Heart right ventricle (tissue), 16 donors: Measurements from ENCODE around the gene TRMU. TPM values are rescaled to one million over a fixed set of nuclear protein-coding genes. Genes with fewer than 3 reads are reported as not detected.

ENCODE experiments used
- ATAC-seq, 8 donors: fragments of 200-7000 bp; cut with Tn5 transposase; one replicate each; pipeline ENCODE4 v1.9.1; 2020; ENCODE audit warnings: mild to moderate bottlenecking in 8 of 8, moderate library complexity in 8 of 8, moderate number of reproducible peaks in 1 of 8
- DNase-seq, 2 donors: peaks; one replicate each; pipeline ENCODE4 v3.0.0-alpha.2; 2020
- H3K27ac ChIP-seq, 10 donors: fragments of 200-600 bp; sonication (generic) in 2 of 10; one replicate each; pipeline versions ENCODE4 v1.5.0 to v1.8.0; 2020 to 2022; ENCODE audit warnings: mild to moderate bottlenecking in 3 of 10
- H3K27me3 ChIP-seq, 7 donors: fragments of 200-600 bp; one replicate each; pipeline ENCODE4 v1.8.0; 2021 to 2022; ENCODE audit warnings: mild to moderate bottlenecking in 2 of 7
- H3K36me3 ChIP-seq, 9 donors: fragments of 200-600 bp; sonication (generic) in 1 of 9; one replicate each; pipeline versions ENCODE4 v1.5.0 to v1.8.0; 2020 to 2022; ENCODE audit warnings: mild to moderate bottlenecking in 2 of 9
- H3K4me1 ChIP-seq, 9 donors: fragments of 200-600 bp; sonication (generic) in 1 of 9; one replicate each; pipeline versions ENCODE4 v1.5.0 to v1.8.0; 2020 to 2022; ENCODE audit warnings: mild to moderate bottlenecking in 4 of 9
- H3K4me3 ChIP-seq, 10 donors: fragments of 200-600 bp; sonication (generic) in 2 of 10; one replicate each; pipeline versions ENCODE4 v1.5.0 to v1.8.0; 2020 to 2022; ENCODE audit warnings: mild to moderate bottlenecking in 7 of 10, moderate library complexity in 2 of 10
- H3K9me3 ChIP-seq, 11 donors: fragments of 200-600 bp in 10 of 11; sonication (generic) in 2 of 11; one replicate each; pipeline versions ENCODE4 v1.5.0 to v1.8.0; 2013 to 2022; ENCODE audit warnings: mild to moderate bottlenecking in 2 of 11, control low read depth in 1 of 11, moderate library complexity in 1 of 11
- WGBS, 2 donors: extraction: QIAGEN DNeasy Blood & Tissue Kit; methylation state at CpG; one replicate each; pipeline ENCODE4 v1.1.7; 2013; ENCODE audit warnings: inconsistent platforms in 1 of 2; 5-methylcytosine and 5-hydroxymethylcytosine counted together
- intact Hi-C, 10 donors: fragments of 100-400 bp; cut with DNase I; formaldehyde crosslinking; loops; one replicate each; pipeline versions ENCODE4 v1.11.1 to v1.14.2; 2022
- polyA plus RNA-seq, 2 donors: library from polyadenylated mRNA; stranded (reverse); fragments of 200-250 nt; gene quantifications; one replicate each; pipeline ENCODE4 v1.2.3, GENCODE V29; 2013
- total RNA-seq, 10 donors: library from RNA; stranded (reverse); fragmentation: NEBNext Ultra II Directional in 3 of 10; extraction: Animal tissue kit (Norgen Biotek cat#: 25700) in 3 of 10; gene quantifications; one replicate each; pipeline versions ENCODE4 v1.2.1 to v1.2.4, GENCODE V29; 2021 to 2023
- TF ChIP-seq, protein P1 (sequence below), 9 donors: fragments of 200-600 bp; sonication (generic) in 2 of 9; IDR thresholded peaks; one replicate each; pipeline versions ENCODE4 v1.5.0 to v1.8.0; 2021 to 2022; ENCODE audit warnings: antibody characterized with exemption in 9 of 9, mild to moderate bottlenecking in 5 of 9, moderate library complexity in 1 of 9
- donor health status: Arrhythmogenic right ventricular cardiomyopathy.
- donor health status: ischemic (EF 13 %, LVEDD 7.1; RV severe dilation, severe dysfunction).
- donor health status: healthy with polysubstance abuse.
- donor health status: DM: no; HTN: yes; CAD: no.
- donor health status: DM: no; HTN: no; CAD: no.
- donor health status: ischemic (EF 25% LVEDD 6.9; RV normal size, moderate dysfunction).
- donor health status: ischemic (EF 25% LVEDD 5.7; RV mildly dilated, moderate dysfunction).
- donor health status: healthy.
- donor health status: DM: yes; HTN: yes; CAD: no.
- donor health status: Ischemic cardiomyopathy.
- donor health status: ischemic (EF 35%, LVEDD 5.7; RV mildly dilated, moderate dysfunction).
- donor health status: nonischemic (EF 11% LVEDD 7.7; RV severe dilation, severe dysfunction).
- donor health status: DM: yes; HTN: yes; CAD: no.
- donor health status: PGD.
- donor health status: ischemic (EF 29% LVEDD 5.4; RV normal size, mild dysfunction).
- donor health status: nonischemic (EF 23%, LVEDD 6.1; RV moderate dilation, normal function).

TRMU gene
- total and polyA plus RNA-seq, 12 donors: 22.1 to 80.5 (median 31.1) TPM

DNA sequence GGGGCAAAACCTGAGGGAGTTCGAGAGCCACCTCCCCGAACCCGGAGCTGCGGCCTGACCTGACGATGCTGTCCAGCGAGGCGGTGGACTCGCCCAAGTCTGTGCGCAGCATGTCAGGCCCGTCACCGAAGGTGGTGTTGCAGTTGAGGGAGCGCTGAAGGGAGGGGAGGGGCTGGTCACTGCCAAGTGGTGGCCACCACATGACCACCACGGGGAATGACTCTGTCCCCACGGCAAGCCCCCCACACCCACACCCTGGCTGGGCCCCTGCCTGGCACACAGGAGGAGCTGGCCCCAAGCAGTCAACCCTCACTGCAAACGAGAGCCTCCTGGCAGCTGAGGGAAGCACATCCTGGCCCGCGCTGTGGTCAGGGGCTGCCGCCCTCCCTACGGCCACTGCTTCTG lies 30.8 kb downstream of the TRMU start:
- Histone ChIP-seq H3K4me3 (no peak overlapping the region), H3K27ac (no peak overlapping the region), H3K4me1 (no peaks in the 10 kb centered on the region), H3K9me3 (no peaks in the 10 kb centered on the region), H3K36me3 (no peaks in the 10 kb centered on the region), H3K27me3 (peaks cover 0 to 20% (median 6%) of the 10 kb centered on the region in 7 donors)
- TF ChIP-seq, protein P1, sequence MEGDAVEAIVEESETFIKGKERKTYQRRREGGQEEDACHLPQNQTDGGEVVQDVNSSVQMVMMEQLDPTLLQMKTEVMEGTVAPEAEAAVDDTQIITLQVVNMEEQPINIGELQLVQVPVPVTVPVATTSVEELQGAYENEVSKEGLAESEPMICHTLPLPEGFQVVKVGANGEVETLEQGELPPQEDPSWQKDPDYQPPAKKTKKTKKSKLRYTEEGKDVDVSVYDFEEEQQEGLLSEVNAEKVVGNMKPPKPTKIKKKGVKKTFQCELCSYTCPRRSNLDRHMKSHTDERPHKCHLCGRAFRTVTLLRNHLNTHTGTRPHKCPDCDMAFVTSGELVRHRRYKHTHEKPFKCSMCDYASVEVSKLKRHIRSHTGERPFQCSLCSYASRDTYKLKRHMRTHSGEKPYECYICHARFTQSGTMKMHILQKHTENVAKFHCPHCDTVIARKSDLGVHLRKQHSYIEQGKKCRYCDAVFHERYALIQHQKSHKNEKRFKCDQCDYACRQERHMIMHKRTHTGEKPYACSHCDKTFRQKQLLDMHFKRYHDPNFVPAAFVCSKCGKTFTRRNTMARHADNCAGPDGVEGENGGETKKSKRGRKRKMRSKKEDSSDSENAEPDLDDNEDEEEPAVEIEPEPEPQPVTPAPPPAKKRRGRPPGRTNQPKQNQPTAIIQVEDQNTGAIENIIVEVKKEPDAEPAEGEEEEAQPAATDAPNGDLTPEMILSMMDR (IDR thresholded peaks at IDR 0.05): no peak
- intact Hi-C loops: loop anchor here in 8 of 10 donors (2.0 to 5.0 kb wide), 3 partner anchors 174 to 176 kb away; no protein-coding TSS in a partner anchor
- ATAC-seq: no peak
- no peak for DNase-seq
- WGBS, 2 donors: 71 to 85% methylated on average over 19 of the region's 19 CpGs

DNA sequence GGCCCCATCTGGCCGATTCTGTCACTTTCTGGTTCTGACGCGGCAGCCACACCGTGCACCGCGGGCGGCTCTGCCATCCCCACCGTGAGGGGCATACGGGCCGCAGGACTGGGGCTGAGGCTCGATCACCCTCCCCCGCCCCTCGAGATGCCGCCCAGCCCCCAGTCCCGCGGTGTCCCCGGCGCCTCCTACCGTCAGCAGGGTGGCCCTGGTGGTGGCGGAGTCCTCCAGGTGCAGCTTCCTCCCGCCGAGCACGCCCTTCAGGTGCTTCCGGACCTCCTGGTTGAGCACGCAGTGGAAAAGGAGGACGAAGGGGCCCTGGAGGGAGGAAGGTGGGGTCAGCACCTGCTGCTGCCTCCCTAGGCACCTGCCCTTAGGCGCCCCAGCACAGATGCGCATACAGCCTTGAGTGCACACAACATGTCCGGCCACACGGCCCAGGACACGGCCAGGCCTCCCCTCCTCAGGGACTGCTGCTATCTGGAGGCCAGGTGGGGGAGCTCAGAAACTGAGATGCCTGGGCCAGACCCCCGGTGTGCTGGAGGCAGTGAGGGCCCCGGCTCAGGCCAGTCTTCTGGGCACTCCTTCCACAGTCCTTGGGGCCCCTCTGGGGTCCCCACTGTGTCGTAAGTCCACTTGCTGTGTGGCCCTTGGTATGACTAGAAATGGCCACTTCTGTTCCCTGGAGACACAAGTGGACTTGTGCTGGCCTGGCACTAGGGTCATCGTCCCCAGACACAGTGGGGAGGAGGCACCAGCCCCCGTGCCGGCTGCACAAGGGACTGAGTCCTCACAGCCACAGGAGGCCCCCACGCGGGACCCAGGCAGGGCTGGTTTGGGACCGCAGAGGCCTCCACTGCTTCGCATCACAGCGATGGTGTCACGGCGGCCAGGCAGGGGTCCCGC lies 31.5 kb downstream of the TRMU start:
- WGBS, 2 donors: 58 to 79% methylated on average over 44 to 45 of the region's 45 CpGs
- peaks cover 0 to 20% (median 6%) of the 10 kb centered on the region in 7 donors for H3K27me3 ChIP-seq
- no peak overlapping the region for H3K27ac ChIP-seq
- no peak overlapping the region for H3K4me3 ChIP-seq
- ATAC-seq (peak in 2 of 8 donors; percentile 11 to 13), DNase-seq (peak in 1 of 2 donors; percentile 19)
- no peaks in the 10 kb centered on the region for H3K36me3 ChIP-seq
- H3K4me1 ChIP-seq: no peaks in the 10 kb centered on the region
- TF ChIP-seq, protein P1 (IDR thresholded peaks at IDR 0.05): no peak
- no peaks in the 10 kb centered on the region for H3K9me3 ChIP-seq
- intact Hi-C loops: loop anchor here in 9 of 10 donors (1.0 to 5.0 kb wide), 4 partner anchors 174 to 176 kb away; no protein-coding TSS in a partner anchor

- Histone ChIP-seq H3K27ac (no peak overlapping the region), H3K4me1 (no peaks in the 10 kb centered on the region), H3K36me3 (no peaks in the 10 kb centered on the region), H3K4me3 (no peak overlapping the region), H3K9me3 (no peaks in the 10 kb centered on the region), H3K27me3 (peaks cover 0 to 20% (median 6%) of the 10 kb centered on the region in 7 donors)
- 40 to 41% methylated on average over 19 of the region's 19 CpGs for WGBS, 2 donors
- intact Hi-C loops: loop anchor here (1.0 to 5.0 kb wide), 4 partner anchors 173 to 175 kb away; no protein-coding TSS in a partner anchor
- ATAC-seq: peak; percentile 33 to 76 (median 66)
- TF ChIP-seq, protein P1 (IDR thresholded peaks at IDR 0.05): peak; percentile 71 to 94 (median 86)
- DNase-seq: peak; percentile 50 to 78
Observed at GRCh38 chr22:46367707-46368191, 32.2 kb downstream of the TRMU start.

GRCh38 chr22:46368422-46368821 lies 32.9 kb downstream of the TRMU start:
- Histone ChIP-seq H3K4me3 (no peak overlapping the region), H3K4me1 (no peaks in the 10 kb centered on the region), H3K9me3 (no peaks in the 10 kb centered on the region), H3K27me3 (peaks cover 0 to 20% (median 6%) of the 10 kb centered on the region in 7 donors), H3K36me3 (no peaks in the 10 kb centered on the region), H3K27ac (no peak overlapping the region)
- ATAC-seq (no peak), DNase-seq (peak in 1 of 2 donors; percentile 11)
- WGBS, 2 donors: 72 to 79% methylated on average over 12 of the region's 12 CpGs
- intact Hi-C loops: loop anchor here in 6 of 10 donors (2.0 to 5.0 kb wide), 2 partner anchors 174 kb away; no protein-coding TSS in a partner anchor
- TF ChIP-seq, protein P1 (IDR thresholded peaks at IDR 0.05): no peak
